Uterus (tissue), 2 donors: ENCODE measurements around the gene HDLBP.

Experiments used
- POLR2A ChIP-seq, 2 donors: fragments of 450-650 bp; IDR thresholded peaks; one replicate each; pipeline ENCODE4 v1.6.1; 2016; ENCODE audit warnings: antibody characterized with exemption in 2 of 2, mild to moderate bottlenecking in 1 of 2, moderate library complexity in 1 of 2
- TF ChIP-seq, protein P1 (sequence below), 4 experiments: fragments of 200-600 bp in 2 of 4; fragments of 450-650 bp in 2 of 4; sonication (generic) in 2 of 4; IDR thresholded peaks; one replicate each; pipeline ENCODE4 v1.5.1; 2016 to 2019; ENCODE audit warnings: antibody characterized with exemption in 4 of 4, mild to moderate bottlenecking in 2 of 4, moderate library complexity in 1 of 4

DNA sequence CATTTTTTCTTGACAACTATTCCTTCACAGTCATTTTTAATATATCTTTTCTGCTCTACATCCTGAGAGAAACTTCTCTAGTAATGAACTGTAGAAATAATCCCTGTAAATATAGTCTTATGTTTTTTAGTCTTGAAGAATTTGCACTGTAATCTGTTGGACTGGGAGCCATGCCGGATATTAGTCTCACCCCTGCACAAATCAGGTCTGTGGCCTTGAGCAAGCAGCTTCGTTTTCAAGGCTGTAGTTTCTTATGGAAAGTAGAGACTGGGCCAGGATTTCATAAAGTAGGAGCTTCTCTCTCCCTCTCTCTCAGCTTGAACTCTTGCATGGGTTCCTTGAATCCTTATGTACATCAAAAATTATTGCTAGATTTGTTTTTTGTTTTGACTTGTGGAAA, 49.3 kb upstream of the HDLBP start:
- TF ChIP-seq, protein P1, sequence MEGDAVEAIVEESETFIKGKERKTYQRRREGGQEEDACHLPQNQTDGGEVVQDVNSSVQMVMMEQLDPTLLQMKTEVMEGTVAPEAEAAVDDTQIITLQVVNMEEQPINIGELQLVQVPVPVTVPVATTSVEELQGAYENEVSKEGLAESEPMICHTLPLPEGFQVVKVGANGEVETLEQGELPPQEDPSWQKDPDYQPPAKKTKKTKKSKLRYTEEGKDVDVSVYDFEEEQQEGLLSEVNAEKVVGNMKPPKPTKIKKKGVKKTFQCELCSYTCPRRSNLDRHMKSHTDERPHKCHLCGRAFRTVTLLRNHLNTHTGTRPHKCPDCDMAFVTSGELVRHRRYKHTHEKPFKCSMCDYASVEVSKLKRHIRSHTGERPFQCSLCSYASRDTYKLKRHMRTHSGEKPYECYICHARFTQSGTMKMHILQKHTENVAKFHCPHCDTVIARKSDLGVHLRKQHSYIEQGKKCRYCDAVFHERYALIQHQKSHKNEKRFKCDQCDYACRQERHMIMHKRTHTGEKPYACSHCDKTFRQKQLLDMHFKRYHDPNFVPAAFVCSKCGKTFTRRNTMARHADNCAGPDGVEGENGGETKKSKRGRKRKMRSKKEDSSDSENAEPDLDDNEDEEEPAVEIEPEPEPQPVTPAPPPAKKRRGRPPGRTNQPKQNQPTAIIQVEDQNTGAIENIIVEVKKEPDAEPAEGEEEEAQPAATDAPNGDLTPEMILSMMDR (IDR thresholded peaks at IDR 0.05) = no peak
- no peak for TF ChIP-seq POLR2A (IDR thresholded peaks at IDR 0.05)
